ENCODE measurements around the gene EGFR.

EGFR gene

GRCh38 chr7:55250313-55250712, 231.5 kb downstream of the EGFR start:
- DNase-seq (ENCODE audit: low read depth): no peak

- DNase-seq (ENCODE audit: low read depth): no peak
Observed at GRCh38 chr7:55251313-55251712, 232.5 kb downstream of the EGFR start.

- no peak for DNase-seq (ENCODE audit: low read depth)
Observed at GRCh38 chr7:55251911-55252310, 233.1 kb downstream of the EGFR start.

GRCh38 chr7:55252386-55252785, 233.6 kb downstream of the EGFR start:
- DNase-seq (ENCODE audit: low read depth): peak; percentile 36

- no peak for DNase-seq (ENCODE audit: low read depth)
Observed at GRCh38 chr7:55253188-55253587, 234.4 kb downstream of the EGFR start.

GRCh38 chr7:55254242-55254595, 235.4 kb downstream of the EGFR start:
- no peak for DNase-seq (ENCODE audit: low read depth)

- peak; percentile 56 for DNase-seq (ENCODE audit: low read depth)
Observed at GRCh38 chr7:55254596-55255495, 236.0 kb downstream of the EGFR start.

GRCh38 chr7:55255496-55256445, 237.0 kb downstream of the EGFR start:
- peak; percentile 57 for DNase-seq (ENCODE audit: low read depth)

- DNase-seq (ENCODE audit: low read depth): no peak
Observed at GRCh38 chr7:55258631-55259030, 239.8 kb downstream of the EGFR start.

- no peak for DNase-seq (ENCODE audit: low read depth)
Observed at GRCh38 chr7:55260171-55260570, 241.4 kb downstream of the EGFR start.

GRCh38 chr7:55260676-55261385, 242.0 kb downstream of the EGFR start:
- DNase-seq (ENCODE audit: low read depth): no peak

All from GM04504 (cell line).